Uterus (tissue), 2 donors: ENCODE data around the gene CPNE4.

Experiments used
- POLR2A ChIP-seq, 2 donors: fragments of 450-650 bp; IDR thresholded peaks; one replicate each; pipeline ENCODE4 v1.6.1; 2016; ENCODE audit warnings: antibody characterized with exemption in 2 of 2, mild to moderate bottlenecking in 1 of 2, moderate library complexity in 1 of 2
- TF ChIP-seq, protein P1 (sequence below), 4 experiments: fragments of 200-600 bp in 2 of 4; fragments of 450-650 bp in 2 of 4; sonication (generic) in 2 of 4; IDR thresholded peaks; one replicate each; pipeline ENCODE4 v1.5.1; 2016 to 2019; ENCODE audit warnings: antibody characterized with exemption in 4 of 4, mild to moderate bottlenecking in 2 of 4, moderate library complexity in 1 of 4

DNA sequence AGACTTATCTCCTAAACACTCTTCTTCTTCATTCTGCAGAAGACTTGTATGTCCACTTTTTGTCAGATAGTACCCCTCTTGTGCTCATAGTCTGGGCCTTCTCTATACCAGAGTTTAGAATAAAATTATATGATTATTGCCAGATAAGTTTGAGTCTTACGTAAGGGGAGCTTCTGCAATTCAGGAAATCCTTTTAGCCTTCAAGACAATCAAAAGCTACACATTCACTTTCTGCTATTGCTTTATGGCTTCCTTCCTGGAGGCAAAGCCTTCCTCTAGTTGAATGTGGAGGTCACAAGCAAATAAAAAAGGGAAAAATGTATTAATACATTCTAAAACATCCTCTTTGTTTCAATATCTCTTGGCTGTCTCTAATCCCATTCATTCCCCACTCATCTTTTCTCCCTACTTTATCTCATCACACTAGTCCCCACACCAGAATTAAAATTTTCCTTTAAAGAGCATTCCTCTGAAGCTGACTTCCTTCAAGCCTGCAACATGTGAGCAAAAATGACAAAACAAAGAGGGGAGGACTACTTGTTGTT is 186.8 kb downstream of the CPNE4 start:
- TF ChIP-seq, protein P1, sequence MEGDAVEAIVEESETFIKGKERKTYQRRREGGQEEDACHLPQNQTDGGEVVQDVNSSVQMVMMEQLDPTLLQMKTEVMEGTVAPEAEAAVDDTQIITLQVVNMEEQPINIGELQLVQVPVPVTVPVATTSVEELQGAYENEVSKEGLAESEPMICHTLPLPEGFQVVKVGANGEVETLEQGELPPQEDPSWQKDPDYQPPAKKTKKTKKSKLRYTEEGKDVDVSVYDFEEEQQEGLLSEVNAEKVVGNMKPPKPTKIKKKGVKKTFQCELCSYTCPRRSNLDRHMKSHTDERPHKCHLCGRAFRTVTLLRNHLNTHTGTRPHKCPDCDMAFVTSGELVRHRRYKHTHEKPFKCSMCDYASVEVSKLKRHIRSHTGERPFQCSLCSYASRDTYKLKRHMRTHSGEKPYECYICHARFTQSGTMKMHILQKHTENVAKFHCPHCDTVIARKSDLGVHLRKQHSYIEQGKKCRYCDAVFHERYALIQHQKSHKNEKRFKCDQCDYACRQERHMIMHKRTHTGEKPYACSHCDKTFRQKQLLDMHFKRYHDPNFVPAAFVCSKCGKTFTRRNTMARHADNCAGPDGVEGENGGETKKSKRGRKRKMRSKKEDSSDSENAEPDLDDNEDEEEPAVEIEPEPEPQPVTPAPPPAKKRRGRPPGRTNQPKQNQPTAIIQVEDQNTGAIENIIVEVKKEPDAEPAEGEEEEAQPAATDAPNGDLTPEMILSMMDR (IDR thresholded peaks at IDR 0.05): no peak
- no peak for TF ChIP-seq POLR2A (IDR thresholded peaks at IDR 0.05)
